ENCODE results near the gene ATXN1.
A peak's percentile ranks its signal among the peaks of the same experiment; 100 is the strongest.

ATXN1 gene

GRCh38 chr6:16482702-16483314, 278.5 kb downstream of the ATXN1 start:
- no peak for TF ChIP-seq SP1 (IDR thresholded peaks at IDR 0.05)
- CTCF ChIA-PET: no interaction called here
- no peak for DNase-seq (ENCODE audit: extremely low spot score)
- POLR2A ChIA-PET: no interaction called here

GRCh38 chr6:16481697-16482399, 279.4 kb downstream of the ATXN1 start:
- CTCF ChIA-PET: no interaction called here

GRCh38 chr6:16480763-16481560, 280.3 kb downstream of the ATXN1 start:
- ChIA-PET POLR2A (no interaction called here), CTCF (no interaction called here)
- no peak for DNase-seq (ENCODE audit: extremely low spot score)
- TF ChIP-seq SP1 (IDR thresholded peaks at IDR 0.05) (no peak), PKNOX1 (IDR thresholded peaks at IDR 0.05) (peak; percentile 7; the same call in 1 of the 2 replicates)

More at GRCh38 chr6:16481697-16482399, 279.4 kb downstream of the ATXN1 start:
- DNase-seq (ENCODE audit: extremely low spot score): no peak
- POLR2A ChIA-PET: no interaction called here
- TF ChIP-seq L3MBTL2 (conservative IDR thresholded peaks at IDR 0.05): no peak
- no peak for TF ChIP-seq FOXM1 (IDR thresholded peaks at IDR 0.05; ENCODE audit: borderline replicate concordance)
- no peak for TF ChIP-seq SP1 (IDR thresholded peaks at IDR 0.05)
- no peak for TF ChIP-seq NFRKB (IDR thresholded peaks at IDR 0.05)
- no peak for TF ChIP-seq BHLHE40 (IDR thresholded peaks at IDR 0.05; ENCODE audit: borderline replicate concordance)
- no peak for TF ChIP-seq CTBP1 (IDR thresholded peaks at IDR 0.05; ENCODE audit: borderline replicate concordance)

- TF ChIP-seq FOXK2 (IDR thresholded peaks at IDR 0.05): no peak
- no peak for TF ChIP-seq HDGF (IDR thresholded peaks at IDR 0.05; ENCODE audit: borderline replicate concordance)
- TF ChIP-seq ELF4 (IDR thresholded peaks at IDR 0.05): no peak
- TF ChIP-seq NFRKB (IDR thresholded peaks at IDR 0.05): no peak
- no peak for TF ChIP-seq SUZ12 (IDR thresholded peaks at IDR 0.05)
- no peak for TF ChIP-seq TARDBP (IDR thresholded peaks at IDR 0.05)
- TF ChIP-seq PKNOX1 (IDR thresholded peaks at IDR 0.05): no peak
- no peak for TF ChIP-seq L3MBTL2 (conservative IDR thresholded peaks at IDR 0.05)
- TF ChIP-seq ZNF384 (IDR thresholded peaks at IDR 0.05): no peak
- no peak for TF ChIP-seq FOXM1 (IDR thresholded peaks at IDR 0.05; ENCODE audit: borderline replicate concordance)
- no peak for TF ChIP-seq LEF1 (IDR thresholded peaks at IDR 0.05; ENCODE audit: borderline replicate concordance)
- TF ChIP-seq CTBP1 (IDR thresholded peaks at IDR 0.05; ENCODE audit: borderline replicate concordance): no peak
- no peak for TF ChIP-seq ARNT (IDR thresholded peaks at IDR 0.05)
- no peak for TF ChIP-seq SP1 (IDR thresholded peaks at IDR 0.05)
- no peak for TF ChIP-seq BHLHE40 (IDR thresholded peaks at IDR 0.05; ENCODE audit: borderline replicate concordance)
- no peak for TF ChIP-seq FOXA1 (IDR thresholded peaks at IDR 0.05)
- DNase-seq (ENCODE audit: extremely low spot score): no peak
- ChIA-PET CTCF (no interaction called here), POLR2A (no interaction called here)
Observed at GRCh38 chr6:16477367-16478149, 283.7 kb downstream of the ATXN1 start.

- ChIA-PET CTCF (interaction anchor here (1.0 kb wide), 1 partner anchor 37 kb away, joined by 3 read pairs; no protein-coding TSS in a partner anchor), POLR2A (no interaction called here)
- no peak for TF ChIP-seq NFRKB (IDR thresholded peaks at IDR 0.05)
- TF ChIP-seq ELF4 (IDR thresholded peaks at IDR 0.05): no peak
- TF ChIP-seq SP1 (IDR thresholded peaks at IDR 0.05): no peak
- no peak for TF ChIP-seq L3MBTL2 (conservative IDR thresholded peaks at IDR 0.05)
- no peak for TF ChIP-seq FOXK2 (IDR thresholded peaks at IDR 0.05)
- no peak for DNase-seq (ENCODE audit: extremely low spot score)
Observed at GRCh38 chr6:16476861-16477260, 284.4 kb downstream of the ATXN1 start.

GRCh38 chr6:16475494-16475781, 285.8 kb downstream of the ATXN1 start:
- DNase-seq (ENCODE audit: extremely low spot score): no peak
- TF ChIP-seq FOXM1 (IDR thresholded peaks at IDR 0.05; ENCODE audit: borderline replicate concordance) (no peak), LEF1 (IDR thresholded peaks at IDR 0.05; ENCODE audit: borderline replicate concordance) (no peak), TARDBP (IDR thresholded peaks at IDR 0.05) (no peak), ELF4 (IDR thresholded peaks at IDR 0.05) (no peak), CTBP1 (IDR thresholded peaks at IDR 0.05; ENCODE audit: borderline replicate concordance) (no peak), HDGF (IDR thresholded peaks at IDR 0.05; ENCODE audit: borderline replicate concordance) (no peak), L3MBTL2 (conservative IDR thresholded peaks at IDR 0.05) (no peak), SUZ12 (IDR thresholded peaks at IDR 0.05) (no peak), PKNOX1 (IDR thresholded peaks at IDR 0.05) (no peak), FOXA1 (IDR thresholded peaks at IDR 0.05) (no peak), SP1 (IDR thresholded peaks at IDR 0.05) (no peak), FOXK2 (IDR thresholded peaks at IDR 0.05) (no peak), ARNT (IDR thresholded peaks at IDR 0.05) (no peak), BHLHE40 (IDR thresholded peaks at IDR 0.05; ENCODE audit: borderline replicate concordance) (no peak), ZNF384 (IDR thresholded peaks at IDR 0.05) (no peak), NFRKB (IDR thresholded peaks at IDR 0.05) (no peak)
- ChIA-PET POLR2A (no interaction called here), CTCF (no interaction called here)

All from HEK293T (cell line).